ENCODE data around the gene HOMER1. TPM values are rescaled to one million over a fixed set of nuclear protein-coding genes. Genes with fewer than 3 reads are reported as not detected.

The HOMER1 gene
- total RNA-seq, 4 donors from 2014 or later: 26.1 to 42.9 (median 37.9) TPM

DNA sequence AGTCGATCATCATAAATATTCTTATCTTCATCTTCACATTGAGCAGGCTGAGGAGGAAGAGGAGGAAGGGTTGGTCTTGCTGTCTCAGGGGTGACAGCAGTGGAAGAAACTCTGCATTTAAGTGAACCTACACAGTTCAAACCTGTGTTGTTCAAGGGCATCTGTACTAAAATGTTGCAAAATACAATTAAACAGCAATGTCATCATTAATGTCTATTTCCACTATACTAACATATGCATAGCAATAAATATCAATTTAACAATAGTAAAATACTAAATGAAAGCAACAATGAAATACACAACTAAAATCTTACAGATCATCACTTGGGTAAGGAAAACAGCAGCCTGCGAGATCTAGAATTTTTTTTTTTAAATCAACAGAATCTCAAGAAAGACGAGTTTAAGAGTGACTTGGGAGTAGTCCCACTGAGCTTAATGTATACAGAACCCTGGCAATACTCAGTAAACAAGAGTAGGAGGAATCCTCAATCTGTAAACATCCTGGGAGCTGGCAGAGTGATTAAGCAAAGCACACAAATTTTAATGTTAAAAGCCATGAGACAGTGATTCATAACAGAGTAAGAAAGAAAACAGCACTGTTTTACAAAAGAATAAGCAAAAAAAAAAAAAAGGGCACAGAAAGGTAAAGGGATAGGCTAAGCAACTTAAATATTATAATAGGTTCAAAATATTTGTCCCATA, 10.0 kb downstream of the HOMER1 start:
- TF ChIP-seq, protein P1, sequence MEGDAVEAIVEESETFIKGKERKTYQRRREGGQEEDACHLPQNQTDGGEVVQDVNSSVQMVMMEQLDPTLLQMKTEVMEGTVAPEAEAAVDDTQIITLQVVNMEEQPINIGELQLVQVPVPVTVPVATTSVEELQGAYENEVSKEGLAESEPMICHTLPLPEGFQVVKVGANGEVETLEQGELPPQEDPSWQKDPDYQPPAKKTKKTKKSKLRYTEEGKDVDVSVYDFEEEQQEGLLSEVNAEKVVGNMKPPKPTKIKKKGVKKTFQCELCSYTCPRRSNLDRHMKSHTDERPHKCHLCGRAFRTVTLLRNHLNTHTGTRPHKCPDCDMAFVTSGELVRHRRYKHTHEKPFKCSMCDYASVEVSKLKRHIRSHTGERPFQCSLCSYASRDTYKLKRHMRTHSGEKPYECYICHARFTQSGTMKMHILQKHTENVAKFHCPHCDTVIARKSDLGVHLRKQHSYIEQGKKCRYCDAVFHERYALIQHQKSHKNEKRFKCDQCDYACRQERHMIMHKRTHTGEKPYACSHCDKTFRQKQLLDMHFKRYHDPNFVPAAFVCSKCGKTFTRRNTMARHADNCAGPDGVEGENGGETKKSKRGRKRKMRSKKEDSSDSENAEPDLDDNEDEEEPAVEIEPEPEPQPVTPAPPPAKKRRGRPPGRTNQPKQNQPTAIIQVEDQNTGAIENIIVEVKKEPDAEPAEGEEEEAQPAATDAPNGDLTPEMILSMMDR (IDR thresholded peaks at IDR 0.05): no peak
- TF ChIP-seq POLR2A (IDR thresholded peaks at IDR 0.05): no peak
- intact Hi-C loops (cut with DNase I): no loop called here
- H3K27ac ChIP-seq: no peak overlapping the region
- no peaks in the 10 kb centered on the region for H3K9me3 ChIP-seq
- H3K27me3 ChIP-seq: no peaks in the 10 kb centered on the region
- no peaks in the 10 kb centered on the region for H3K36me3 ChIP-seq
- H3K4me3 ChIP-seq (replicated peaks in 1 of 3): no peak overlapping the region
- peaks cover 19 to 30% of the 10 kb centered on the region in 2 donors for H3K4me1 ChIP-seq
- WGBS, 2 donors: 76 to 82% methylated on average over 3 of the region's 3 CpGs
- no peak for DNase-seq

DNA sequence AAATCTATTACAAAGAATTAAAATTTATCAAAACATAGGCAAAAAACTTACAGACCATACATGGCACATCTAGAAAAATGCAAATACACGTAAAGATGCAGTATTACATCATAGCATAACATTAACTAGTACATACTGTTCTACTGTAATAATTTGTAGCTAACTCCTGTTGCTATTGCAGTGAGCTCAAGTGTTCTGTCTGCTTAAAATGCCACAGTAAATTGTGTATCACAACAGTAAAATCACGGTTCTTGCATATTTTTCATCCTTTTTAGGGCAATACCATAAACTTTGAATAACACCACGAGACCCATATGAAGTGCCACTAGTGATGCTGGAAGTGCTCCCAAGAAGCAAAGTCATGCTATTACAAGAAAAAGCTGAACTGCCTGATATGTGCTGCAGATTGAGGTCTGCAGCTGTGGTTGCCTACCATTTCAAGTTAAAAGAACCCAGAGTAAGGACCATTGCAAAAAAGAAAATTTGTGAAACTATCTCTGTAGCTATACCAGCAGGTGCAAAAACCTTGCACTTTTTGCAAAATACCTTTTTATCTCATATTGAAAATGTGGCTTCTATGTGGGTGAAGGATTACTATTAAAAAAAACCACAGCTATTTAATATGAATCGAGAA, 14.2 kb downstream of the HOMER1 start:
- WGBS, 2 donors: 67% methylated on average over 4 of the region's 4 CpGs
- Histone ChIP-seq H3K27me3 (no peaks in the 10 kb centered on the region), H3K4me1 (peaks cover 25 to 35% of the 10 kb centered on the region in 2 donors), H3K27ac (no peak overlapping the region), H3K4me3 (replicated peaks in 1 of 3) (no peak overlapping the region), H3K9me3 (no peaks in the 10 kb centered on the region), H3K36me3 (no peaks in the 10 kb centered on the region)
- TF ChIP-seq, protein P1 (IDR thresholded peaks at IDR 0.05): no peak
- TF ChIP-seq POLR2A (IDR thresholded peaks at IDR 0.05): no peak
- intact Hi-C loops (cut with DNase I): no loop called here
- DNase-seq: peak in 1 of 2 donors; percentile 38

DNA sequence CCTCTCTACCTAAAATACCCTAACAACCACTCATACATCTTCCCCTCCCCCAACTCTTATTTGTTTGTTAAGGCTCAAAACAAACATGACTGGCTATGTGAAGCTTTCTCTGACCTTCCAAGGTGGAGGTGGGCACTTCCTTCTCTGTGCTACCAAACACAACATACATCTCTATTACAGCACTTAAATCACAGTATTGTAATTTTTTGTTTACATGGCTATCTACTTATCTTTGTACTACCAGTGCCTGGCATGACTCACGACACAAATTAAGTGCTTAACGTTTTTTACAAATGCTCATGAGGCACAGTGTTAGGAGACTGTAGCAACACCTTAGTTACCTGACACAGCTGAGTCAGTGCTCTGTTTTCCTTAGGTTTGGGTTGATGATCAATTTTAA, 18.6 kb downstream of the HOMER1 start:
- 24 to 30% methylated on average over 2 of the region's 2 CpGs for WGBS, 2 donors
- peak in 1 of 2 donors; percentile 29 for DNase-seq
- Histone ChIP-seq H3K9me3 (no peaks in the 10 kb centered on the region), H3K4me1 (peaks cover 25 to 47% of the 10 kb centered on the region in 2 donors), H3K27me3 (no peaks in the 10 kb centered on the region), H3K4me3 (replicated peaks in 1 of 3) (no peak overlapping the region), H3K36me3 (no peaks in the 10 kb centered on the region), H3K27ac (peak overlapping the region in 2 of 3 donors; percentile 13)
- TF ChIP-seq POLR2A (IDR thresholded peaks at IDR 0.05): no peak
- TF ChIP-seq, protein P1 (IDR thresholded peaks at IDR 0.05): no peak
- intact Hi-C loops (cut with DNase I): no loop called here

DNA sequence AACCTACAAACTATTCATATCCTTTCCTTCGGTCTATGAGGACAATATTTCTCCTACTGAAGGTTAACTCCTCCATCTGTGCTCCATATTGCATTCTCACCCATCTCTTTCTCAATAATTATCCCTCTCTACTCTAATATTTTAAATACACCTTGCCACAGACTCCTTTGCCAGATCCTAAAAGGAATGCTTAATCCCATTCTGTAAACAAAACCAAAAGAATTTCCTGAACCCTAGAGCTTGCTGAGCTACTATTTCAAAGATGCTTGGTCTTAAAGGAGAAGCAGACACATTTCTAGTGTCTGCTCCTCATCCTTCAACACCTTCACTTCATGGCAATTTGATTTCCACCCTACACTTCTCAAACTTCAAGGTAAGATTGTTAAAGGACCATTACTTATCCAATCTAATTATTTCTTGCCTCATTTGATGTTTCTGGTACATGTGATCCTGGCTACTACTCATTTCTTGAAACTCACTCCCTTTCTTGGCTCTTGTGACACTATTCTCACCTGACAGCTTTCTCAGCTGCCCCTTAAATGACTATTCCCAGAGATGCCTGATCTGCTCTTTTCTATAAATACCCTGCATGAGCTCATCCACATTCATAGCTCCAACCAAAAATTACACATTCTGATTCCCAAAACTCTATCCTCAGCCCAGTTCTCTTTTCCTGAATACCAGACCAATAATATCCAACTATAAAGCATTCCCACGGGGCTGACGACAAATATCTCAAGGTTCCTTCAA, 20.2 kb downstream of the HOMER1 start:
- TF ChIP-seq POLR2A (IDR thresholded peaks at IDR 0.05): no peak
- TF ChIP-seq, protein P1 (IDR thresholded peaks at IDR 0.05): no peak
- WGBS, 2 donors: 97 to 98% methylated on average over 3 of the region's 3 CpGs
- Histone ChIP-seq H3K4me1 (peaks cover 20 to 45% of the 10 kb centered on the region in 2 donors), H3K4me3 (replicated peaks in 1 of 3) (no peak overlapping the region), H3K9me3 (no peaks in the 10 kb centered on the region), H3K27me3 (no peaks in the 10 kb centered on the region), H3K36me3 (no peaks in the 10 kb centered on the region), H3K27ac (peak overlapping the region in 1 of 3 donors; percentile 6)
- intact Hi-C loops (cut with DNase I): no loop called here
- DNase-seq: no peak
